DOHH2 (cell line): ENCODE data around the gene TSKU.

Source experiments
- CTCF ChIP-seq: fragments of 200-600 bp; sonication (generic); IDR thresholded peaks from one replicate; pipeline ENCODE4 v1.5.1; 2014; ENCODE audit warnings: antibody characterized with exemption, mild to moderate bottlenecking, low read depth, low read length; ENCODE audit not compliant: poor library complexity, severe bottlenecking
- EZH2phosphoT487 ChIP-seq: fragments of 200-600 bp; sonication (generic); IDR thresholded peaks from 2 replicates; pipeline ENCODE4 v1.6.1; 2017; ENCODE audit warnings: borderline replicate concordance, mild to moderate bottlenecking, antibody characterized with exemption, low read length, moderate library complexity, mixed read lengths

GRCh38 chr11:76823481-76824028 is 40.4 kb downstream of the TSKU start:
- no peak for TF ChIP-seq CTCF
- no peak for TF ChIP-seq EZH2phosphoT487
